HepG2 (cell line): ENCODE measurements around the gene SPOP. TPM values are rescaled to one million over a fixed set of nuclear protein-coding genes. Genes with fewer than 3 reads are reported as not detected.
A peak's percentile ranks its signal among the peaks of the same experiment; 100 is the strongest.

ENCODE experiments used
- ATF6 ChIP-seq: sonication (generic); formaldehyde crosslinking; conservative IDR thresholded peaks from 2 replicates; pipeline ENCODE4 v1.4.0; 2020; ENCODE audit warnings: missing genetic modification reagents
- CEBPZ ChIP-seq: IDR thresholded peaks from 2 replicates; pipeline ENCODE4 v1.6.1; 2012; ENCODE audit warnings: low read length, improper control_type of control experiment
- CTCF ChIP-seq: sonication (generic); formaldehyde crosslinking; IDR thresholded peaks from 2 replicates; pipeline ENCODE4 v1.5.0; 2020; ENCODE audit warnings: mild to moderate bottlenecking, missing genetic modification reagents, moderate library complexity
- HDAC2 ChIP-seq: sonication (generic); formaldehyde crosslinking; IDR thresholded peaks from 2 replicates; pipeline ENCODE4 v1.4.0; 2020; ENCODE audit warnings: missing genetic modification reagents
- HOXD1 ChIP-seq: sonication (generic); formaldehyde crosslinking; IDR thresholded peaks from 2 replicates; pipeline ENCODE4 v1.5.0; 2020; ENCODE audit warnings: missing genetic modification reagents
- NCOA2 ChIP-seq: sonication (generic); formaldehyde crosslinking; IDR thresholded peaks from 2 replicates; pipeline ENCODE4 v1.8.0; 2022; ENCODE audit warnings: inconsistent platforms
- NCOR1 ChIP-seq: fragments of 200-600 bp; sonication (generic); IDR thresholded peaks from 2 replicates; pipeline ENCODE4 v1.7.0; 2017; ENCODE audit warnings: antibody characterized with exemption, low read length, borderline replicate concordance
- RAD21 ChIP-seq: fragments of 450-650 bp; formaldehyde crosslinking; IDR thresholded peaks from 2 replicates; pipeline ENCODE4 v1.5.0; 2020; ENCODE audit warnings: mild to moderate bottlenecking
- RXRB ChIP-seq: IDR thresholded peaks from 2 replicates; pipeline ENCODE4 v1.6.1; 2016; ENCODE audit warnings: borderline replicate concordance, missing genetic modification reagents, missing compliant biosample characterization
- SIN3B ChIP-seq: fragments of 150-350 bp; IDR thresholded peaks from 2 replicates; pipeline ENCODE4 v1.6.1; 2014; ENCODE audit warnings: low read length
- SKI ChIP-seq: fragments of 450-650 bp; IDR thresholded peaks from one replicate; pipeline ENCODE4 v1.6.1; 2018; ENCODE audit warnings: mild to moderate bottlenecking; ENCODE audit not compliant: partially characterized antibody
- SMC3 ChIP-seq: IDR thresholded peaks from 2 replicates; pipeline ENCODE4 v1.6.1; 2011; ENCODE audit warnings: low read length, improper control_type of control experiment
- TOPORS ChIP-seq: sonication (generic); formaldehyde crosslinking; IDR thresholded peaks from 2 replicates; pipeline ENCODE4 v1.8.0; 2023; ENCODE audit warnings: mild to moderate bottlenecking, missing genetic modification reagents
- ZBTB1 ChIP-seq: sonication (generic); formaldehyde crosslinking; IDR thresholded peaks from 2 replicates; pipeline ENCODE4 v1.4.0; 2020; ENCODE audit warnings: missing genetic modification reagents, borderline replicate concordance
- ZBTB7B ChIP-seq: sonication (generic); formaldehyde crosslinking; IDR thresholded peaks from 2 replicates; pipeline ENCODE4 v1.4.0; 2020; ENCODE audit warnings: missing genetic modification reagents
- ZBTB8A ChIP-seq: sonication (generic); formaldehyde crosslinking; IDR thresholded peaks from 2 replicates; pipeline ENCODE4 v1.4.0; 2020; ENCODE audit warnings: mild to moderate bottlenecking, low read depth, missing genetic modification reagents, borderline replicate concordance
- ZHX1 ChIP-seq: sonication (generic); formaldehyde crosslinking; IDR thresholded peaks from 2 replicates; pipeline ENCODE4 v1.8.1; 2022; ENCODE audit warnings: low read depth, mild to moderate bottlenecking, missing genetic modification reagents
- ZNF44 ChIP-seq: sonication (generic); formaldehyde crosslinking; IDR thresholded peaks from 2 replicates; pipeline ENCODE4 v1.5.1; 2020; ENCODE audit warnings: mild to moderate bottlenecking, missing genetic modification reagents
- ZNF501 ChIP-seq: sonication (generic); formaldehyde crosslinking; IDR thresholded peaks from 2 replicates; pipeline ENCODE4 v1.5.1; 2020; ENCODE audit warnings: mild to moderate bottlenecking, moderate library complexity, missing genetic modification reagents
- ZNF547 ChIP-seq: sonication (generic); formaldehyde crosslinking; IDR thresholded peaks from 2 replicates; pipeline ENCODE4 v1.5.1; 2020; ENCODE audit warnings: mild to moderate bottlenecking, missing genetic modification reagents
- polyA plus RNA-seq, 8 experiments: library from polyadenylated mRNA; depleted of rRNA in 3 of 8; stranded (reverse) in 7 of 8; unstranded in 1 of 8; fragments of >200 nt; fragmentation: Illumina TruSeq in 4 of 8; extraction: Trizol in 4 of 8; gene quantifications; 2 replicates each; pipeline versions ENCODE4 v1.2.1 to v1.2.3, GENCODE V29; 2011 to 2016; ENCODE audit warnings: low read depth in 4 of 8, missing spikeins in 1 of 8, mixed read lengths in 1 of 8; ENCODE audit not compliant: insufficient read depth in 1 of 8
- total RNA-seq, 5 experiments: library from RNA; depleted of rRNA; stranded (reverse); fragments of >200 nt; fragmentation: Illumina TruSeq; extraction: Trizol; gene quantifications; 2 replicates each; pipeline ENCODE4 v1.2.3, GENCODE V29; 2016; ENCODE audit warnings: low read depth in 1 of 5

Gene SPOP
- total and polyA plus RNA-seq, 2 of the 13 experiments (the other 11 are each of a cell fraction or from before 2014, with no cell fraction given): 52.8 to 60.8 TPM

- TF ChIP-seq CTCF (CRISPR knock-in tag) (peak; percentile 93), RXRB (CRISPR knock-in tag) (peak; percentile 71; the same call in 1 of the 2 replicates), SIN3B (0 out of 2 replicates have a peak, but pooled peaks have one; percentile 14), ZBTB8A (CRISPR knock-in tag) (no peak), ZNF501 (peak; percentile 58; the same call in 1 of the 2 replicates), HOXD1 (CRISPR knock-in tag) (no peak), HDAC2 (CRISPR knock-in tag) (peak; percentile 60; the same call in 1 of the 2 replicates), TOPORS (no peak), SMC3 (peak; percentile 97), ZHX1 (CRISPR knock-in tag) (peak; percentile 62; the same call in 1 of the 2 replicates), ZBTB7B (CRISPR knock-in tag) (0 out of 2 replicates have a peak, but pooled peaks have one; percentile 22), NCOR1 (0 out of 2 replicates have a peak, but pooled peaks have one; percentile 26), ZBTB1 (no peak), SKI (no peak), RAD21 (CRISPR knock-in tag) (peak; percentile 87), ZNF44 (CRISPR knock-in tag) (peak; percentile 99), NCOA2 (CRISPR knock-in tag) (0 out of 2 replicates have a peak, but pooled peaks have one; percentile 27), CEBPZ (no peak), ZNF547 (CRISPR knock-in tag) (peak; percentile 69; the same call in 1 of the 2 replicates), ATF6 (CRISPR knock-in tag) (peak; percentile 78; the same call in 1 of the 2 replicates)
Measured at GRCh38 chr17:49703557-49704277, 25.8 kb upstream of the SPOP start (continued).
